ENCODE measurements around the gene ZMYND12. TPM values are rescaled to one million over a fixed set of nuclear protein-coding genes. Genes with fewer than 3 reads are reported as not detected.

Gene ZMYND12
- total and polyA plus RNA-seq, 8 donors, result 1.0 to 2.8 (median 1.5) TPM

DNA sequence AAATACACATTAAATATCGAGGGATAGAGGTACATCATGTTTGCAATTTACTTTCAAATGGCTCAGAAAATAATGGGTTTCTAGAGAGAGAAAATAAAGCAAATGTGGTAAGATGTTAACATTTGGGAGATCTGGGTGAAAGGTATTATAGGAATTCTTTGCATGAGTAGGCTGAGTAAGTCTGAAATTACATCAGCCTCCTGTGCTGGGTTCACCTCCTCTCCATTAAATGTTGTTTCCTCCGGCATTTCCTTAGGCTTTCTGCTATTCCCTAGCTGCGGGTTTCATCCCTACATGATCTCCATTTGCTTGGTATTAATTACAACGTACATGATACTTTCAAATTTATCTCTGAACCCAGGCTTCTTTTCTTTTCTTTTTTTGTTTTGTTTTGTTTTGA is 31.6 kb downstream of the ZMYND12 start:
- H3K27ac ChIP-seq, result no peak overlapping the region
- peaks cover 0 to 13% (median 11%) of the 10 kb centered on the region in 3 donors for H3K4me1 ChIP-seq
- no peak overlapping the region for H3K4me3 ChIP-seq
- no peaks in the 10 kb centered on the region for H3K27me3 ChIP-seq
- FAIRE-seq (no peak), DNase-seq (no peak), ATAC-seq (no peak)
- intact Hi-C loops (cut with DNase I), result no loop called here
- H3K9me3 ChIP-seq, result no peaks in the 10 kb centered on the region
- WGBS, 2 donors, result 90 to 93% methylated on average over 4 of the region's 4 CpGs
- TF ChIP-seq, protein P1, sequence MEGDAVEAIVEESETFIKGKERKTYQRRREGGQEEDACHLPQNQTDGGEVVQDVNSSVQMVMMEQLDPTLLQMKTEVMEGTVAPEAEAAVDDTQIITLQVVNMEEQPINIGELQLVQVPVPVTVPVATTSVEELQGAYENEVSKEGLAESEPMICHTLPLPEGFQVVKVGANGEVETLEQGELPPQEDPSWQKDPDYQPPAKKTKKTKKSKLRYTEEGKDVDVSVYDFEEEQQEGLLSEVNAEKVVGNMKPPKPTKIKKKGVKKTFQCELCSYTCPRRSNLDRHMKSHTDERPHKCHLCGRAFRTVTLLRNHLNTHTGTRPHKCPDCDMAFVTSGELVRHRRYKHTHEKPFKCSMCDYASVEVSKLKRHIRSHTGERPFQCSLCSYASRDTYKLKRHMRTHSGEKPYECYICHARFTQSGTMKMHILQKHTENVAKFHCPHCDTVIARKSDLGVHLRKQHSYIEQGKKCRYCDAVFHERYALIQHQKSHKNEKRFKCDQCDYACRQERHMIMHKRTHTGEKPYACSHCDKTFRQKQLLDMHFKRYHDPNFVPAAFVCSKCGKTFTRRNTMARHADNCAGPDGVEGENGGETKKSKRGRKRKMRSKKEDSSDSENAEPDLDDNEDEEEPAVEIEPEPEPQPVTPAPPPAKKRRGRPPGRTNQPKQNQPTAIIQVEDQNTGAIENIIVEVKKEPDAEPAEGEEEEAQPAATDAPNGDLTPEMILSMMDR (IDR thresholded peaks at IDR 0.05), result no peak
- H3K36me3 ChIP-seq, result no peaks in the 10 kb centered on the region

DNA sequence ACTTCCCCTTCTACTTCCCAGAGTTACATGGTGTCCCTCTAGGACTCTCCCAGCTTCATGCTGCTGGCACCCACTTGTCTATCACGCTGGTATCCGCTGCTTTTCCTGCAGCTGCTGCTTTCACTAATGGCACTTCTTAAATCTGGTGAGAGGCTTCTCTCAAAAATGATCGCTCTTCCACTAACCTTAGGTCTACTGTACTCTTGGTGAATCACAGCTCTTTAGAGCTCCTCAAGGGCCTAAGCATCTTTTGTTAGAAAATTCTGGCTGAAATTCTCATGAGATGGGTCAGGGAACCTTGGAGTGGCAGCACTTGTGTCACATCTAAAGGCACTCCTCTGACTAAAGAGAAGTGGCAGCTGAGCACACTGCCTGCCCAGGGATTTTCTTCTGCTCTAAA is 32.1 kb downstream of the ZMYND12 start:
- 93 to 99% methylated on average over 3 of the region's 3 CpGs for WGBS, 2 donors
- no peaks in the 10 kb centered on the region for H3K27me3 ChIP-seq
- H3K4me1 ChIP-seq, result peaks cover 0 to 13% (median 11%) of the 10 kb centered on the region in 3 donors
- no peaks in the 10 kb centered on the region for H3K36me3 ChIP-seq
- DNase-seq (no peak), FAIRE-seq (no peak), ATAC-seq (no peak)
- intact Hi-C loops (cut with DNase I), result no loop called here
- TF ChIP-seq, protein P1 (IDR thresholded peaks at IDR 0.05), result no peak
- H3K9me3 ChIP-seq, result no peaks in the 10 kb centered on the region
- H3K27ac ChIP-seq, result no peak overlapping the region
- no peak overlapping the region for H3K4me3 ChIP-seq

DNA sequence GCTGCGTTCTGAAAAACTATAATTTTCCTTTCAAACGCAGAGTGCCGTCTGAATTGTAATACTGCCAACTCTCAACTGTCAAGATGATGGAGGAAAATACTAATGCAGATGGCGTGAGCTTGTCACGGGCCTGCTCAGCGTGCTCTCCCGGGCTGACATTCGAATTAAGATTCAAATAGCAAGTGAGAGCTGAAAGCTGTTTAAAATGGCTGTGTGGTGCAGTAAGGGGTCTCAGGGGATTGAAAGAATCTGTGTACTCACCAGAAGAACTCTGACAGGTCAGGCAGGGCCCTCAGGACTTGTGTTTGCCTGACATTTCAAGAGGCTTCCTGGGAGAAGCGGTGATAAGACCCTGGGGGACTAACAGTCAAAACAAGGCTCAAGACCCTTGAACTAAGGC is 33.1 kb downstream of the ZMYND12 start:
- Histone ChIP-seq H3K36me3 (no peaks in the 10 kb centered on the region), H3K9me3 (no peaks in the 10 kb centered on the region), H3K4me3 (no peak overlapping the region), H3K27ac (no peak overlapping the region), H3K27me3 (no peaks in the 10 kb centered on the region), H3K4me1 (peaks cover 0 to 13% (median 11%) of the 10 kb centered on the region in 3 donors)
- ATAC-seq, result no peak
- TF ChIP-seq, protein P1 (IDR thresholded peaks at IDR 0.05), result no peak
- no peak for DNase-seq
- no peak for FAIRE-seq
- 78 to 83% methylated on average over 9 of the region's 9 CpGs for WGBS, 2 donors
- intact Hi-C loops (cut with DNase I), result no loop called here

DNA sequence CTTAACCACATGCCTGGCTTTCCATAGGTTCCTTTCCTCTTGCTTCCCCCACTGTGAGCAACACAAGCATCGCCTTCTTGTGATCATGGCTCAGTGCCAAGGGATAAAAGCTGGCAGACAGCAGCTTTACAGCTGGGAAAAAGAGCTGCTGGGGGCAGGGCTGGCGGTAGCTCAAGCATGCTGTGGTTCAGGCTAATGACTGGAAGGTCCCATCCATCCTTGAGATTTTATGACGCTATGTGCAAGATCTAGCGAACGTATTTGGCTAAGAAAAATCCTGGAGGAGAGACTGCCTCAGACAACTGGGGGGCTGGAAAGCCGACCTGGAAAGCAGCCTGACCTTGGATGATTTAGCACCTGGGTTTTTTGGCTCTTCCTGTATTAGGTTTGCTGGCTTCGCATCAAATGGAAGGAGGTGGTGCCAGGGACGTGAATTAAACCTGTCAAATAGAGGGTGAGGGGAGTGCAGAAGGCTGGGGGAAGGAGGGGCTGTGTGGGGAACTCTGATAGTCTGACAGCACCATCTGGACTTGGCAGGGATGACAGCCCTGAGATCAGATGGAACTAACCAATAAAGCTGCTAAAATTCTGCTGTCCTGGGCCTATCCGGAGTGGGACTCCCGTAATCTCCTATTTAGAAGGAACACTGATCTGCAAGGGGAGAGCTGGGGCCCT is 34.8 kb downstream of the ZMYND12 start:
- Histone ChIP-seq H3K36me3 (no peaks in the 10 kb centered on the region), H3K9me3 (no peaks in the 10 kb centered on the region), H3K4me1 (peaks cover 0 to 13% (median 11%) of the 10 kb centered on the region in 3 donors), H3K27me3 (no peaks in the 10 kb centered on the region), H3K27ac (peak overlapping the region in 1 of 4 donors; percentile 20), H3K4me3 (no peak overlapping the region)
- FAIRE-seq, result no peak
- TF ChIP-seq, protein P1 (IDR thresholded peaks at IDR 0.05), result no peak
- intact Hi-C loops (cut with DNase I), result no loop called here
- WGBS, 2 donors, result 3 to 4% methylated on average over 10 of the region's 10 CpGs
- ATAC-seq, result peak; percentile 68 to 84 (median 83)
- DNase-seq, result peak; percentile 53 to 79 (median 69)

DNA sequence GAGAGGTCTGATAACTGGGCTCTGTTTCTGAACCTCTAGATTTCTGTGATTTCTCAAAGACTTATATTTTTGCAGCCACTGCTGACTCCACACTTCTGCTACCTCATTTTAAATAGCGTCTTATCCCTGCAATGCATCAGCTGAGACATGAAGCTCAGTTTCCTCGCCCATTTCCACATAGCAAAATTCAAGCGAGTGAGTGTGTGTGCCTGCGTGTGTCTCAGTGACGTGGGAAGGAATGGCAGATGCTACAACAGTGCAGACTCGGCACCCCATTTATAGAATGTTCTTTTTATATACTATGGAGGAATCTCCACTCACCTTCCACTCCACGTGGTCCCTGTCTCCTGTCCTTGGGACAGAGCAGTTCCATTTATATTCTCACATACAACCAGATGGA is 35.7 kb downstream of the ZMYND12 start:
- Histone ChIP-seq H3K27me3 (no peaks in the 10 kb centered on the region), H3K4me3 (no peak overlapping the region), H3K36me3 (no peaks in the 10 kb centered on the region), H3K27ac (no peak overlapping the region), H3K4me1 (peaks cover 0 to 13% (median 11%) of the 10 kb centered on the region in 3 donors), H3K9me3 (no peaks in the 10 kb centered on the region)
- DNase-seq, result no peak
- intact Hi-C loops (cut with DNase I), result no loop called here
- 87 to 88% methylated on average over 7 of the region's 7 CpGs for WGBS, 2 donors
- TF ChIP-seq, protein P1 (IDR thresholded peaks at IDR 0.05), result no peak
- FAIRE-seq, result no peak
- ATAC-seq, result no peak
